CD4-positive, alpha-beta T cell treated with Interleukin-6 for 4 hours (primary cell): ENCODE results near the gene INHBC.

Experiments used
- DNase-seq: peaks from one replicate; pipeline ENCODE4 v3.0.0-alpha.2; 2020; ENCODE audit warnings: mixed read lengths

INHBC gene

DNA sequence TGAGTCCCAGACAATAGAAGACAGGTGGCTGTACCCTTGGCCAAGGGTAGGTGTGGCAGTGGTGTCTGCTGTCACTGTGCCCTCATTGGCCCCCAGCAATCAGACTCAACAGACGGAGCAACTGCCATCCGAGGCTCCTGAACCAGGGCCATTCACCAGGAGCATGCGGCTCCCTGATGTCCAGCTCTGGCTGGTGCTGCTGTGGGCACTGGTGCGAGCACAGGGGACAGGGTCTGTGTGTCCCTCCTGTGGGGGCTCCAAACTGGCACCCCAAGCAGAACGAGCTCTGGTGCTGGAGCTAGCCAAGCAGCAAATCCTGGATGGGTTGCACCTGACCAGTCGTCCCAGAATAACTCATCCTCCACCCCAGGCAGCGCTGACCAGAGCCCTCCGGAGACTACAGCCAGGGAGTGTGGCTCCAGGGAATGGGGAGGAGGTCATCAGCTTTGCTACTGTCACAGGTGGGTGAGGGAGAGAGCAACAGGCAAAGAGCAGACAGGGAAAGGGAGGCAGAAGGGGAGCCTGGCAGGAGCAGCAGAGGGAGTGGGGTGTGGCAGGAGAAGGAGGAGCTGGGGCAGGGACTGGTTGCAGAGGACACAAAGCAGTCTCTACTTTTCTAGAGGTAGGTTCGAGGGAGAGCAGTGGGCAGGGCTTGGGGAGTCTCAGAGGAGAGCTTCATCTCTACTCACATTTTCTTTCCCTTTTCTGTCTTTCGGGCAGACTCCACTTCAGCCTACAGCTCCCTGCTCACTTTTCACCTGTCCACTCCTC, 21.0 kb downstream of the INHBC start:
- DNase-seq, result no peak

GRCh38 chr12:57456145-57456700, 21.6 kb downstream of the INHBC start:
- DNase-seq, result peak; percentile 61

DNA sequence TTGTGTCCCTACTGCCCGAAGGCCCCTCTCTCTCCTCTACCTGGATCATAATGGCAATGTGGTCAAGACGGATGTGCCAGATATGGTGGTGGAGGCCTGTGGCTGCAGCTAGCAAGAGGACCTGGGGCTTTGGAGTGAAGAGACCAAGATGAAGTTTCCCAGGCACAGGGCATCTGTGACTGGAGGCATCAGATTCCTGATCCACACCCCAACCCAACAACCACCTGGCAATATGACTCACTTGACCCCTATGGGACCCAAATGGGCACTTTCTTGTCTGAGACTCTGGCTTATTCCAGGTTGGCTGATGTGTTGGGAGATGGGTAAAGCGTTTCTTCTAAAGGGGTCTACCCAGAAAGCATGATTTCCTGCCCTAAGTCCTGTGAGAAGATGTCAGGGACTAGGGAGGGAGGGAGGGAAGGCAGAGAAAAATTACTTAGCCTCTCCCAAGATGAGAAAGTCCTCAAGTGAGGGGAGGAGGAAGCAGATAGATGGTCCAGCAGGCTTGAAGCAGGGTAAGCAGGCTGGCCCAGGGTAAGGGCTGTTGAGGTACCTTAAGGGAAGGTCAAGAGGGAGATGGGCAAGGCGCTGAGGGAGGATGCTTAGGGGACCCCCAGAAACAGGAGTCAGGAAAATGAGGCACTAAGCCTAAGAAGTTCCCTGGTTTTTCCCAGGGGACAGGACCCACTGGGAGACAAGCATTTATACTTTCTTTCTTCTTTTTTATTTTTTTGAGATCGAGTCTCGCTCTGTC, 22.3 kb downstream of the INHBC start:
- DNase-seq, result no peak

DNA sequence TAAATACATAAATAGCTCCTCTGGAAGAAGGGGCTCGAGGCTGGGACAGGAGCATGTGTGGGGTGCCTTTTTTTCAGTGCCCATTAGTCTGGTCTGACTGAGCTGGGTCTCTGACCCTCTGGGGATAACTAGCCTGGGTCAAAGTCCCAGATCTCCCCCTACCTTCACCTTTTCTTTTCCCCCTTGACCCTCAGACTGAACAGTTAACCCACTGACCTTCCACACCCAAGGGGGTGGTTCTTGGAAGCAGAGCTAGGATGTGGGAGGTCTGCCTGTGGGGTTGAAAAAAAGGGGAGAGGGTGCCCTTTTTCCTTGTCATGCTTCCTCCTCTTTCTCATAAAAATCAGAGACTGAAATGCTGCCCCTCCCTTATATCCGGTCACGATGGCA, 24.1 kb downstream of the INHBC start:
- no peak for DNase-seq

DNA sequence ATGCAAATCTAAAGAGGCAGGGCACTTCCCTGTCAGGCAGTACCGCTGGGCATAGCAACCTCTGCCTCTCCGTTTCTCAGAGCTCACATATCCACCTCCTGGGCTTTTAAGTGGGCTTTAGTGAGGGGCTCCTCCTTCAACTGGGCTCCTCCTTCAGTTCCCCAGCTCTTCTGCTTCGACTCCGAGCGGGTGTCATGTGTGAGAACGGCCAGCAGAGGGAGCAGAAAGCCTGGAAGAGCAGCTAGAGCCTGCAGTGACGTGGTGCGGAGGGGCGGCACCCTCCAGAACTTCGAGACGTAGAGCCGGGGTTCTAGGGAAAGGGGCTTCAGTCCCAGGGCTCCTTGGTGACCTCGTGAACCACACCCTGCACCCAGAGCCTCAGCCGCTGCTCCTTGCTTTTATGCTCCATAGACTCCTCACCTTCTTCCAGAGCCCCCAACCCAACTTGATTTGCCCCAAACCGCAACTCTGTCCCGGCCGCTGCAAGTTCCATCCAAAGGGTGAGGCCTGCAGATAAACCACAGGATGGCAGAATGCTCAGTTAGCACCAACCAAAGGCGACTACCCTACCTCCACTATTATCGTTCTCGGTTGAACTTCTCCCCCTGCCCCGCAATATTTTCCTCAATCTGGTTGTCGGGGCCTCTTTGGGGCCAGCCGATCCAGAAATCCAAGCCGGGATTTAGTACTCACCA, 24.6 kb downstream of the INHBC start:
- DNase-seq, result peak; percentile 95

- no peak for DNase-seq
Measured at GRCh38 chr12:57459750-57460467, 25.3 kb downstream of the INHBC start, which contains the start of gene GLI1. TSS of gene GLI1 (plus strand) at chr12:57459785. CDS start at chr12:57463692, 3,907 bp downstream.

- peak; percentile 24 for DNase-seq
Measured at GRCh38 chr12:57460468-57460784, 25.8 kb downstream of the INHBC start.

DNA sequence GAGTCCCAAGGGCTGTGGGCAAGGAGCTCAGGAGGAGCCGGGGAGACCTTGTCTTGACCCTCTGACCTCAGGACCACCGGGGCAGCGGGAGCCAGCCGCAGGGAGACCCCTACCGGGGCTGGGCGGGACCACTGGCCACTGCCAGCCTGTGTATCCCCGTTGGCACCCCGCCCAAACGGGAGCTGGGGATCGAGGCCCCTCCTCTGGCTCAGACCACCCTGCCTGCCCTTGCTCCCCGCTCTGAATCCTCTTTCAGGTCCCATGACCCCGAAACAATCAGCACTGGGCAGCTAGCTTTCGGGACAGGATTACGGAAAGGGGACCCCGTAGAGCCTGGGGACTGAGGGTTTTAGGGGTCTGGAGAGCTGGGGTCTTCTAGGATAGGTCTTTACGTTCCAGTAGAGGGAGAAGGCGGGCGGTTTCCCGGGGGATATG, 26.3 kb downstream of the INHBC start:
- DNase-seq, result no peak

GRCh38 chr12:57461276-57461916, 26.8 kb downstream of the INHBC start:
- peak; percentile 35 for DNase-seq

GRCh38 chr12:57461917-57462250, 27.3 kb downstream of the INHBC start:
- DNase-seq, result peak; percentile 20

GRCh38 chr12:57462251-57462911, 27.8 kb downstream of the INHBC start:
- DNase-seq, result peak; percentile 92

- no peak for DNase-seq
Measured at GRCh38 chr12:57462912-57463253, 28.3 kb downstream of the INHBC start.

DNA sequence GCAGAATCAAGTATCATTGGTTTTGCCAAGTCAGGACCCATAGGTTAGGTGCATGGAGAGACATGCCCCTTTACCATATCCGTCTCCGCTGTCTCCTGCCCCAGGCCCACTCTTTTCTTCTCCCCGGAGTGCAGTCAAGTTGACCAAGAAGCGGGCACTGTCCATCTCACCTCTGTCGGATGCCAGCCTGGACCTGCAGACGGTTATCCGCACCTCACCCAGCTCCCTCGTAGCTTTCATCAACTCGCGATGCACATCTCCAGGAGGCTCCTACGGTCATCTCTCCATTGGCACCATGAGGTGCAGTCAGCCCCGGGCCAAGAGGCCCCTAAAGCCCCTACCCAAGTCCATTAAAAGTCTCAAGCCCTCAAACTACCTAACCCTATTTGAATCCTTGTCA, 30.0 kb downstream of the INHBC start:
- no peak for DNase-seq

DNA sequence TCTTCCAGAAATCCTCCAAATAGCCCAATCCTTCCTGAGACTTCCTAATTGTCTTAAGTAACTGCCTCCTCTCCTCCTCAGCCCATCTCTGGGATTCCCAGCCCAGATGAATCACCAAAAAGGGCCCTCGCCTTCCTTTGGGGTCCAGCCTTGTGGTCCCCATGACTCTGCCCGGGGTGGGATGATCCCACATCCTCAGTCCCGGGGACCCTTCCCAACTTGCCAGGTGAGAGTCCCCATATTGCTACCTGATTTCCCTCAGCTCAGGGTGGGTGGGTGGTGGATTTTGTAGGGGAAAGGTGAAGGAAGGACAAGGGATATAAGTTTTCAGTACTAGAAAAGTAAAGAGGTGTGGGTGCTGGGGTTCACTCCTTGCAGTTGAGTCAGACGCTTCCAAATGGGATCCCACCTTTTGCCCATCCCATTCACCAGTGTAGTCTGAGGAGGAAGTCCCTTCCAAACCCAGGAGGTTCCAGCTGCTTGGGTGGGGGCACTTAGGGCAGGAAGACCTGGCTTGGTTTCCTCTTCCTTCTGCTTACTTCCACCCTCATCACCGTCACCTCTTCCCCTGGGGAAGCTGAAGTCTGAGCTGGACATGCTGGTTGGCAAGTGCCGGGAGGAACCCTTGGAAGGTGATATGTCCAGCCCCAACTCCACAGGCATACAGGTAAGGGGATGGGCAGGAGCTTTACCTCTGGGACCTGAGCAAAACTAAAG, 30.6 kb downstream of the INHBC start:
- no peak for DNase-seq

- DNase-seq, result no peak
Measured at GRCh38 chr12:57465747-57466505, 31.3 kb downstream of the INHBC start.

DNA sequence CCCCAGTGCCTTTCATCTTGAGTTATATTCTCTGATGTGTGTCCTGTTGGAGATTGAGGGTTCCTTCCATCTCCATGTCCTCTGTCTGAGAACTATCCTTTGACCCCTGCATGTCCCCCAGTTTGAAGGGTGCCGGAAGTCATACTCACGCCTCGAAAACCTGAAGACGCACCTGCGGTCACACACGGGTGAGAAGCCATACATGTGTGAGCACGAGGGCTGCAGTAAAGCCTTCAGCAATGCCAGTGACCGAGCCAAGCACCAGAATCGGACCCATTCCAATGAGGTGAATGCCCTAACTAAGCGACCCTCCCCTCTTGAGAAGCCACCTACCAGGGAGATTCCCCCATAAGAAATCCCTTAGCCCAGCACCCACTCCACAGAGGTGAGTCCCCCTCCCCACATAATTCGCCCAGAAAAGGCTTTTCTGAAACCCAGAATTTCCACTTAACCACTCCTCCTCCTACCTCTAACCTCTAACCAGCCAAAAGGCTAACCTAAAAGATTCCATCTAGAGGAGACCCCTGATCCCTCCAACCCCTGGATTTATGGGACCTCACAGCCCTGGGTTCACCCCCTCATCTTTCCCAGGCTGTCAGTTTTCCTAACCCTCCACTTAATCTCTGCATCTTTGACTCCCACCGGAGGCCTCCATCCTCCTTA, 32.8 kb downstream of the INHBC start:
- DNase-seq, result no peak

- no peak for DNase-seq
Measured at GRCh38 chr12:57467915-57468314, 33.3 kb downstream of the INHBC start.

DNA sequence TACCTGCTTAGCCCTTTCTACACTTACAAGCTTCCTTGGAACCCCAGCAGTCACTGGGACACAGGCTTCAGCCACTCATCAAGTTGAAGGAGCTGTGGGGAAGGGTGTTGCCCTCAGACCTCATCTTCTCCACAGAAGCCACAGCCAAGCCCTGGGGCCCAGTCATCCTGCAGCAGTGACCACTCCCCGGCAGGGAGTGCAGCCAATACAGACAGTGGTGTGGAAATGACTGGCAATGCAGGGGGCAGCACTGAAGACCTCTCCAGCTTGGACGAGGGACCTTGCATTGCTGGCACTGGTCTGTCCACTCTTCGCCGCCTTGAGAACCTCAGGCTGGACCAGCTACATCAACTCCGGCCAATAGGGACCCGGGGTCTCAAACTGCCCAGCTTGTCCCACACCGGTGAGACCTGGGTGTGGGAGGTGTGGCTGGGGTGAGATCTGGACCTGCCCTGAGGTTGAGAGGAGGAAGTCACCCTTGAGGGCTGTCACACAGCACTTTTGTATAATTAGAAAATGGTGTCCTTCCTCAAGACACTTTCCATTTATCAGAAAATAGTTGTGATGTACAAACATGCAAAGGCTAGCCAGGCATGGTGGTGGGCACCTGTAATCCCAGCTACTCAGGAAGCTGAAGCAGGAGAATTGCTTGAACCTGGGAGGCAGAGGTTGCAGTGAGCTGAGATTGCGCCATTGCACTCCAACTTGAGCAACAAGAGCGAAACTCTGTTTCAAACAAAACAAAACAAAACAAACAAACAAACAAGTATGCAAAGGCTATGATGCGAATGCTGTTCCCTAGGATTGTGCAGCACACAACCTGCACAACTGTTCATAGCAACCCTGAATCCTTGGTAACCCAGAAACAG, 34.9 kb downstream of the INHBC start:
- DNase-seq, result no peak
